LoVo (cell line): ENCODE results near the gene BCR.

Source experiments
- DNase-seq: peaks from one replicate; pipeline ENCODE4 v3.0.0-alpha.2; 2016; ENCODE audit warnings: low spot score

Gene BCR

GRCh38 chr22:23245799-23246136 lies 65.5 kb downstream of the BCR start:
- no peak for DNase-seq

GRCh38 chr22:23246982-23247766 lies 66.9 kb downstream of the BCR start:
- no peak for DNase-seq

GRCh38 chr22:23248583-23248982 lies 68.3 kb downstream of the BCR start:
- no peak for DNase-seq

GRCh38 chr22:23250056-23250784 lies 69.9 kb downstream of the BCR start:
- no peak for DNase-seq

- DNase-seq = no peak
Observed at GRCh38 chr22:23250785-23251363, 70.6 kb downstream of the BCR start.

GRCh38 chr22:23251445-23252093 lies 71.3 kb downstream of the BCR start:
- peak; percentile 19 for DNase-seq

- no peak for DNase-seq
Observed at GRCh38 chr22:23253475-23254055, 73.3 kb downstream of the BCR start.

- DNase-seq = no peak
Observed at GRCh38 chr22:23255506-23256170, 75.3 kb downstream of the BCR start.

GRCh38 chr22:23256171-23256932 lies 76.0 kb downstream of the BCR start:
- no peak for DNase-seq

- DNase-seq = no peak
Observed at GRCh38 chr22:23256986-23257888, 76.9 kb downstream of the BCR start.

GRCh38 chr22:23257889-23258825 lies 77.8 kb downstream of the BCR start:
- DNase-seq = no peak

GRCh38 chr22:23258826-23259170 lies 78.5 kb downstream of the BCR start:
- no peak for DNase-seq

- DNase-seq = no peak
Observed at GRCh38 chr22:23259916-23260644, 79.8 kb downstream of the BCR start.

GRCh38 chr22:23260645-23261581 lies 80.6 kb downstream of the BCR start:
- no peak for DNase-seq

GRCh38 chr22:23261900-23262450 lies 81.7 kb downstream of the BCR start:
- DNase-seq = no peak

- no peak for DNase-seq
Observed at GRCh38 chr22:23262518-23263332, 82.4 kb downstream of the BCR start.
